Measurements from ENCODE around the gene FOXI3.

The FOXI3 gene

DNA sequence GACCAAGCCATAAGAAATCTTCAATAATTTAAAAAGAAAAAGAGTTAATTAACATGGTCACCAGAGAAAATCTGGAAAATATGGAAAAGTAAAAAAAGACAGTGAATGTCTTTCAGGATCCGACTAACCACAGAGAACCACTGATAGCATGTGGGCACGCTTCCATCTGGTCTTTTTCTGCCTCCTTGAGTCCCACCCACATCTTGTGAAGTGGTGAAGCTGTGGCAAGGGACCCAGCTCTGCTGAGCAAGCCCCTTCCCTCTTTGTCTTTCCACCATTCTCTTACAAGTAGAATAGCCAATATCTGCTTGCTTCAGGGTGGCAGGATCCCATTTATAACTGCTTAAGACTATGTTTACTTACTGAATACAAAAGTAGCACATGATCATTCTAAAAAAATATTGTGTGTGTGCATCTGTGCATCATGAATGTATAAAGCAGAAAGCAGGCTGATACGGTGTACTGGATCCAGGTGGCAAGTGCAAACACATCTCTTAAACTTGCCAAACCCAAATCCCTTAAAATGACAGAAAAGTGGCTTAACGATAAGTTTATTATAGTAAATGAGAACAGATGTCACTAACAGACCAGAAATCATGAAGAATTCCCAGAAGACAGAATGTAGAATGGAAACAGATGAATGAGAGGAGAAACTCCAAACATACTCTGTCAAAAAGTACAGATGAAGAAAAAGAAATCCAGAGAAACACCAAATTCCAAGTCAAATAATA, 52.3 kb downstream of the FOXI3 start:
- H3K4me3 ChIP-seq (ENCODE audit: low read depth, low read length) = no peak overlapping the region
- TF ChIP-seq, protein P1, sequence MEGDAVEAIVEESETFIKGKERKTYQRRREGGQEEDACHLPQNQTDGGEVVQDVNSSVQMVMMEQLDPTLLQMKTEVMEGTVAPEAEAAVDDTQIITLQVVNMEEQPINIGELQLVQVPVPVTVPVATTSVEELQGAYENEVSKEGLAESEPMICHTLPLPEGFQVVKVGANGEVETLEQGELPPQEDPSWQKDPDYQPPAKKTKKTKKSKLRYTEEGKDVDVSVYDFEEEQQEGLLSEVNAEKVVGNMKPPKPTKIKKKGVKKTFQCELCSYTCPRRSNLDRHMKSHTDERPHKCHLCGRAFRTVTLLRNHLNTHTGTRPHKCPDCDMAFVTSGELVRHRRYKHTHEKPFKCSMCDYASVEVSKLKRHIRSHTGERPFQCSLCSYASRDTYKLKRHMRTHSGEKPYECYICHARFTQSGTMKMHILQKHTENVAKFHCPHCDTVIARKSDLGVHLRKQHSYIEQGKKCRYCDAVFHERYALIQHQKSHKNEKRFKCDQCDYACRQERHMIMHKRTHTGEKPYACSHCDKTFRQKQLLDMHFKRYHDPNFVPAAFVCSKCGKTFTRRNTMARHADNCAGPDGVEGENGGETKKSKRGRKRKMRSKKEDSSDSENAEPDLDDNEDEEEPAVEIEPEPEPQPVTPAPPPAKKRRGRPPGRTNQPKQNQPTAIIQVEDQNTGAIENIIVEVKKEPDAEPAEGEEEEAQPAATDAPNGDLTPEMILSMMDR (conservative IDR thresholded peaks at IDR 0.05; ENCODE audit: low read depth, low read length) = no peak
- DNase-seq (ENCODE audit: low read depth) = no peak

DNA sequence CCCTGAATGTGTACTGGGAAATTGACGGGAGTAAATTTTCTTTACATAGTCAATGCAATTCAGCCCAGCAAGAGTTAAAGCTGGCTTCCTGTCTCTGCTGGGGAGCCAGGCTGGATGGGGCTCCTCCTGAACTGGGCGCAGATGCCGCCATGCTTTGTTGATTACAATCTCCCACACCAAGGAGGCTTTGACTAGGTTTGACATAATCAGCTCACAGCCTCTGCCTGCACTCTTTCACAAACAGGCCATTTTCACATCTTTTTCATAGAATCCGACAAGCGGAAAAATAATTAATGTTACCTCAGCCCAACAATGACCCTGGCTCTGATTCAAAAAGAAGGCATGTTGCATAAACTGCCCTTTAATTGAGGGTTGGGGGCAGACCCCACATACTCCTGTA, 54.3 kb downstream of the FOXI3 start:
- DNase-seq (ENCODE audit: low read depth) = no peak
- H3K4me3 ChIP-seq (ENCODE audit: low read depth, low read length) = no peak overlapping the region
- TF ChIP-seq, protein P1 (conservative IDR thresholded peaks at IDR 0.05; ENCODE audit: low read depth, low read length) = no peak
